HEK293T (cell line): ENCODE measurements around the gene HCN4.

Source experiments
- ELF4 ChIP-seq: fragments of 450-650 bp; IDR thresholded peaks from 2 replicates; pipeline ENCODE4 v1.6.1; 2017; ENCODE audit warnings: antibody characterized with exemption
- FOXK2 ChIP-seq: fragments of 450-650 bp; IDR thresholded peaks from 2 replicates; pipeline ENCODE4 v1.6.1; 2016; ENCODE audit warnings: mild to moderate bottlenecking
- TARDBP ChIP-seq: fragments of 450-650 bp; IDR thresholded peaks from 2 replicates; pipeline ENCODE4 v1.6.1; 2016

DNA sequence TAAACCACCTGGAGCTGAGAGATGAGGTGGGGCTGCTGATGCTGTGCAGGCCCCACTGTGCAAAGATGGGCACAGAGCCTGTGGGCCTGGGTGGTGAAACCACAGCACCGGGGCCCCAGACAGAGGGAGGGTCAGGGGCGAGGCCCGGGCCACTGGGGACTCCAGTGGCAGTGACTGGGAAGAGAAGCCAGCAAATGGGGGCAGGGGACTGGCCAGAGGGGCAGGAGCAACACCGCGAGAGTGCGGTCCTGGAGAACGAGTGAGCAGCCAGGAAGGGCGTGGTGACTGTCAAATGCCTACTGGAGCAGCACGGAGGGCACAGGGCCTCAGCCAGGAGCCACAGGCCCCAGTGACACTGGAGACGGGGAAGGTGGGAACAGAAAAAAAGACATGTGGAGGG lies 39.8 kb downstream of the HCN4 start:
- no peak for TF ChIP-seq ELF4
- no peak for TF ChIP-seq TARDBP
- TF ChIP-seq FOXK2: no peak
